Neural cell (in vitro differentiated cells): ENCODE data around the gene MTHFD1L. TPM values are rescaled to one million over a fixed set of nuclear protein-coding genes. Genes with fewer than 3 reads are reported as not detected.

Experiments
- H2AFZ ChIP-seq: fragments of 200-600, 300-800 bp; sonication (generic), shearing (Covaris generic); 2 replicates; pipeline ENCODE4 v1.6.0; 2014; ENCODE audit warnings: low read depth, mild to moderate bottlenecking, antibody characterized with exemption, low read length, moderate library complexity
- H3F3A ChIP-seq: fragments of 200-600 bp; shearing (Covaris generic); 2 replicates; pipeline ENCODE4 v1.6.1; 2016; ENCODE audit warnings: mild to moderate bottlenecking, moderate library complexity, mixed read lengths, antibody characterized with exemption, low read length; ENCODE audit not compliant: insufficient read depth, poor library complexity, severe bottlenecking
- H3K27ac ChIP-seq: fragments of 200-600, 300-800 bp; sonication (generic), shearing (Covaris generic); 2 replicates; pipeline ENCODE4 v1.5.1; 2014; ENCODE audit warnings: mild to moderate bottlenecking, low read length, moderate library complexity
- H3K27me3 ChIP-seq: fragments of 300-800, 200-600 bp; sonication (generic), shearing (Covaris generic); 2 replicates; pipeline ENCODE4 v1.6.0; 2014; ENCODE audit warnings: mild to moderate bottlenecking, low read depth, low read length, moderate library complexity; ENCODE audit not compliant: insufficient read depth
- H3K36me3 ChIP-seq: fragments of 300-800, 200-600 bp; sonication (generic), shearing (Covaris generic); 2 replicates; pipeline ENCODE4 v1.5.1; 2014; ENCODE audit warnings: mild to moderate bottlenecking, antibody characterized with exemption, low read length, moderate library complexity; ENCODE audit not compliant: insufficient read depth
- H3K4me2 ChIP-seq: fragments of 300-800, 200-600 bp; sonication (generic), shearing (Covaris generic); 2 replicates; pipeline ENCODE4 v1.6.0; 2014; ENCODE audit warnings: mild to moderate bottlenecking, low read length
- H3K4me3 ChIP-seq: fragments of 300-800, 200-600 bp; sonication (generic), shearing (Covaris generic); 2 replicates; pipeline ENCODE4 v1.5.1; 2014; ENCODE audit warnings: mild to moderate bottlenecking, low read length, moderate library complexity
- H3K79me2 ChIP-seq: fragments of 200-600 bp; shearing (Covaris generic); replicated peaks from 2 replicates; pipeline ENCODE4 v1.6.0; 2014; ENCODE audit warnings: mild to moderate bottlenecking, low read length, moderate library complexity; ENCODE audit not compliant: insufficient read depth
- H3K9ac ChIP-seq: fragments of 300-800, 200-600 bp; sonication (generic), shearing (Covaris generic); 2 replicates; pipeline ENCODE4 v1.6.1; 2016; ENCODE audit warnings: mild to moderate bottlenecking, low read length, mixed read lengths
- H3K9me2 ChIP-seq: fragments of 200-600 bp; shearing (Covaris generic); 2 replicates; pipeline ENCODE4 v1.6.1; 2016; ENCODE audit warnings: mild to moderate bottlenecking, low read length, mixed read lengths; ENCODE audit not compliant: insufficient read depth
- H3K9me3 ChIP-seq: fragments of 200-600, 300-800 bp; sonication (generic), shearing (Covaris generic); 2 replicates; pipeline ENCODE4 v1.6.1; 2016; ENCODE audit warnings: mild to moderate bottlenecking, mixed run types, low read length, moderate library complexity, mixed read lengths
- H4K20me1 ChIP-seq: fragments of 200-600 bp; shearing (Covaris generic); 2 replicates; pipeline ENCODE4 v1.6.1; 2016; ENCODE audit warnings: mild to moderate bottlenecking, mixed run types; ENCODE audit not compliant: insufficient read depth
- EP300 ChIP-seq: fragments of 450-650 bp; conservative IDR thresholded peaks from 2 replicates; pipeline ENCODE4 v1.6.1; 2014; ENCODE audit warnings: antibody characterized with exemption, mild to moderate bottlenecking, moderate library complexity; ENCODE audit not compliant: poor library complexity, severe bottlenecking
- EZH2 ChIP-seq: fragments of 200-600, 300-800 bp; shearing (Covaris generic), sonication (generic); IDR thresholded peaks from 2 replicates; pipeline ENCODE4 v1.6.1; 2014; ENCODE audit warnings: antibody characterized with exemption, low read length, borderline replicate concordance, mild to moderate bottlenecking; ENCODE audit not compliant: insufficient read depth, poor library complexity, severe bottlenecking
- MXI1 ChIP-seq: fragments of 450-650 bp; conservative IDR thresholded peaks from 2 replicates; pipeline ENCODE4 v1.6.1; 2014; ENCODE audit warnings: antibody characterized with exemption, mild to moderate bottlenecking; ENCODE audit not compliant: poor library complexity, severe bottlenecking
- POLR2AphosphoS5 ChIP-seq: IDR thresholded peaks from 2 replicates; pipeline ENCODE4 v1.6.1; 2012
- RAD21 ChIP-seq: fragments of 450-650 bp; conservative IDR thresholded peaks from 2 replicates; pipeline ENCODE4 v1.6.1; 2014; ENCODE audit warnings: antibody characterized with exemption, mild to moderate bottlenecking, moderate library complexity
- SMC3 ChIP-seq: fragments of 450-650 bp; conservative IDR thresholded peaks from 2 replicates; pipeline ENCODE4 v1.6.1; 2014; ENCODE audit warnings: antibody characterized with exemption, mild to moderate bottlenecking, moderate library complexity; ENCODE audit not compliant: poor library complexity
- TAF1 ChIP-seq: IDR thresholded peaks from 2 replicates; pipeline ENCODE4 v1.6.1; 2012; ENCODE audit warnings: low read depth
- polyA plus RNA-seq: library from polyadenylated mRNA; depleted of rRNA; stranded (reverse); fragments of >200 nt; gene quantifications from 2 replicates; pipeline ENCODE4 v1.2.3, GENCODE V29; 2014
- TF ChIP-seq, protein P1 (sequence below): fragments of 450-650 bp; IDR thresholded peaks from 2 replicates; pipeline ENCODE4 v1.5.1; 2014; ENCODE audit warnings: antibody characterized with exemption, mild to moderate bottlenecking, moderate library complexity; ENCODE audit not compliant: poor library complexity, severe bottlenecking
- TF ChIP-seq, protein P2 (sequence below): IDR thresholded peaks from 2 replicates; pipeline ENCODE4 v1.6.1; 2012; ENCODE audit warnings: borderline replicate concordance

MTHFD1L gene
- polyA plus RNA-seq, 1 donor from 2014 or later: 6.3 TPM

DNA sequence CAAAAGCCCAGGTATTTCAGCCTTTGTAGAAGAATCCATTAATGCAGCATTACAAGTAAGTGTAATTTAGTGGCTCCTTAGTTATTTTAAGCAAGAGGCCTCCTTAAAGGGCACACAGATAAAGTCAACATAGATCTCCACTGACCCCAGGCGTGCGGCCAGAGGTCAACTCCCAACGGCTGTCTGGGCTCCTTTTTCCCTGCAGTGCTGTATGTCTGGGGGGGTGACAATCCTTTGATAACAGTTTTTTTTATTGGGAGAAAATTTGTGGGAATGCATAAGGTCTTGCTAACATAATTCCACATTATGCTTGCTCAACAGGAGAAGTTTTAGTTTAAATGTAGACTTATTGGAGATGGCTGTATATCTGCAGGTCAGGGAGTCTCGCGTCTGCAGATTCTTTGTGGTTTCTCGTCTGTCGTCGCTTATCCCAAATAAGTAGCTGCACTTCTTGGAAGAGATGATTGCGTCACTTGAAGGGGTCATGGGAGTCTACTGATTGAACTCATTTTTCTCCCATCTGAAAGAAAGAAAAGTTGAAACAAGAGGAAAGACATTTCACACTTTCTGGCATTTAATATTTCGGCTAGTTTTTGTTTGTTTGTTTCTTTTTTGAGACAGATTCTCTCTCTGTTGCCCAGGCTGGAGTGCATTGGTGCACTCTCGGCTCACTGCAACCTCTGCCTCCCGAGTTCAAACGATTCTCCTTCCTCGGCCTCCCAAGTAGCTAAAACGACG is 222.5 kb downstream of the MTHFD1L start:
- no peak overlapping the region for H3K4me2 ChIP-seq

DNA sequence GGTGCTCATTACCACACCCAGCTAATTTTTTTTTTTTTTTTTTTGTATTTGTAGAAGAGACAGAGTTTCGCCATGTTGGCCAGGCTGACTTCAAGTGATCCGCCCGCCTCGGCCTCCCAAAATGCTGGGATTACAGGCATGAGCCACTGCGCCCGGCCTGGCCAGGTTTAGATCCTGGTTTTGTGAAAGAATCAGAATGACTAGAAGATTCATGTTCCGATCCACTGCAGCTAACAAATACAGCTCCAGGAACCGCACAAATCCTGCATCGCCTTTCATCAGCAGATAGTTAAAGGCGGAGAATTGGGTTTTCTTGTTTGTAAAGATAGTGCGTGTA is 223.1 kb downstream of the MTHFD1L start:
- no peak overlapping the region for H3K9ac ChIP-seq
- no peaks in the 10 kb centered on the region for H4K20me1 ChIP-seq
- H3K4me3 ChIP-seq: no peak overlapping the region
- no peaks in the 10 kb centered on the region for H3K27me3 ChIP-seq
- no peaks in the 10 kb centered on the region for H3K9me2 ChIP-seq
- no peaks in the 10 kb centered on the region for H3F3A ChIP-seq
- H3K9me3 ChIP-seq: no peaks in the 10 kb centered on the region
- no peak overlapping the region for H3K27ac ChIP-seq
- no peaks in the 10 kb centered on the region for H3K36me3 ChIP-seq
- H3K79me2 ChIP-seq: no peaks in the 10 kb centered on the region
- H2AFZ ChIP-seq: no peak overlapping the region
- TF ChIP-seq, protein P1, sequence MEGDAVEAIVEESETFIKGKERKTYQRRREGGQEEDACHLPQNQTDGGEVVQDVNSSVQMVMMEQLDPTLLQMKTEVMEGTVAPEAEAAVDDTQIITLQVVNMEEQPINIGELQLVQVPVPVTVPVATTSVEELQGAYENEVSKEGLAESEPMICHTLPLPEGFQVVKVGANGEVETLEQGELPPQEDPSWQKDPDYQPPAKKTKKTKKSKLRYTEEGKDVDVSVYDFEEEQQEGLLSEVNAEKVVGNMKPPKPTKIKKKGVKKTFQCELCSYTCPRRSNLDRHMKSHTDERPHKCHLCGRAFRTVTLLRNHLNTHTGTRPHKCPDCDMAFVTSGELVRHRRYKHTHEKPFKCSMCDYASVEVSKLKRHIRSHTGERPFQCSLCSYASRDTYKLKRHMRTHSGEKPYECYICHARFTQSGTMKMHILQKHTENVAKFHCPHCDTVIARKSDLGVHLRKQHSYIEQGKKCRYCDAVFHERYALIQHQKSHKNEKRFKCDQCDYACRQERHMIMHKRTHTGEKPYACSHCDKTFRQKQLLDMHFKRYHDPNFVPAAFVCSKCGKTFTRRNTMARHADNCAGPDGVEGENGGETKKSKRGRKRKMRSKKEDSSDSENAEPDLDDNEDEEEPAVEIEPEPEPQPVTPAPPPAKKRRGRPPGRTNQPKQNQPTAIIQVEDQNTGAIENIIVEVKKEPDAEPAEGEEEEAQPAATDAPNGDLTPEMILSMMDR: no peak
- TF ChIP-seq MXI1: no peak
- no peak for TF ChIP-seq POLR2AphosphoS5
- TF ChIP-seq, protein P2, sequence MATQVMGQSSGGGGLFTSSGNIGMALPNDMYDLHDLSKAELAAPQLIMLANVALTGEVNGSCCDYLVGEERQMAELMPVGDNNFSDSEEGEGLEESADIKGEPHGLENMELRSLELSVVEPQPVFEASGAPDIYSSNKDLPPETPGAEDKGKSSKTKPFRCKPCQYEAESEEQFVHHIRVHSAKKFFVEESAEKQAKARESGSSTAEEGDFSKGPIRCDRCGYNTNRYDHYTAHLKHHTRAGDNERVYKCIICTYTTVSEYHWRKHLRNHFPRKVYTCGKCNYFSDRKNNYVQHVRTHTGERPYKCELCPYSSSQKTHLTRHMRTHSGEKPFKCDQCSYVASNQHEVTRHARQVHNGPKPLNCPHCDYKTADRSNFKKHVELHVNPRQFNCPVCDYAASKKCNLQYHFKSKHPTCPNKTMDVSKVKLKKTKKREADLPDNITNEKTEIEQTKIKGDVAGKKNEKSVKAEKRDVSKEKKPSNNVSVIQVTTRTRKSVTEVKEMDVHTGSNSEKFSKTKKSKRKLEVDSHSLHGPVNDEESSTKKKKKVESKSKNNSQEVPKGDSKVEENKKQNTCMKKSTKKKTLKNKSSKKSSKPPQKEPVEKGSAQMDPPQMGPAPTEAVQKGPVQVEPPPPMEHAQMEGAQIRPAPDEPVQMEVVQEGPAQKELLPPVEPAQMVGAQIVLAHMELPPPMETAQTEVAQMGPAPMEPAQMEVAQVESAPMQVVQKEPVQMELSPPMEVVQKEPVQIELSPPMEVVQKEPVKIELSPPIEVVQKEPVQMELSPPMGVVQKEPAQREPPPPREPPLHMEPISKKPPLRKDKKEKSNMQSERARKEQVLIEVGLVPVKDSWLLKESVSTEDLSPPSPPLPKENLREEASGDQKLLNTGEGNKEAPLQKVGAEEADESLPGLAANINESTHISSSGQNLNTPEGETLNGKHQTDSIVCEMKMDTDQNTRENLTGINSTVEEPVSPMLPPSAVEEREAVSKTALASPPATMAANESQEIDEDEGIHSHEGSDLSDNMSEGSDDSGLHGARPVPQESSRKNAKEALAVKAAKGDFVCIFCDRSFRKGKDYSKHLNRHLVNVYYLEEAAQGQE: no peak
- no peak for TF ChIP-seq EP300
- TF ChIP-seq TAF1: no peak
- TF ChIP-seq RAD21: no peak
- TF ChIP-seq EZH2: no peak
- TF ChIP-seq SMC3: no peak
- no peak overlapping the region for H3K4me2 ChIP-seq

More for the DNA sequence above, 222.5 kb downstream of the MTHFD1L start:
- Histone ChIP-seq H3K9me2 (no peaks in the 10 kb centered on the region), H3K27me3 (no peaks in the 10 kb centered on the region), H3F3A (no peaks in the 10 kb centered on the region), H3K36me3 (no peaks in the 10 kb centered on the region), H3K27ac (no peak overlapping the region), H2AFZ (no peak overlapping the region), H3K79me2 (no peaks in the 10 kb centered on the region), H3K9ac (no peak overlapping the region), H4K20me1 (no peaks in the 10 kb centered on the region), H3K9me3 (no peaks in the 10 kb centered on the region), H3K4me3 (no peak overlapping the region)
- no peak for TF ChIP-seq SMC3
- no peak for TF ChIP-seq MXI1
- TF ChIP-seq, protein P1: no peak
- TF ChIP-seq, protein P2: no peak
- TF ChIP-seq RAD21: no peak
- no peak for TF ChIP-seq TAF1
- no peak for TF ChIP-seq POLR2AphosphoS5
- no peak for TF ChIP-seq EP300
- TF ChIP-seq EZH2: no peak
